HT-29 (cell line): ENCODE data around the gene GPR162. TPM values are rescaled to one million over a fixed set of nuclear protein-coding genes. Genes with fewer than 3 reads are reported as not detected.
"Not testable (repeated sequence)": the region's sequence is repeated elsewhere in the genome, so short reads cannot be mapped to it uniquely, and the experiment has no call there.

Source experiments
- DNase-seq: peaks from one replicate; pipeline ENCODE4 v3.0.0-alpha.2; 2015; ENCODE audit warnings: low spot score
- total RNA-seq: library from RNA; depleted of rRNA; stranded (reverse); fragments of >200 nt; shearing (Covaris generic); gene quantifications from 2 replicates; pipeline ENCODE4 v1.2.3, GENCODE V29; 2014; rRNA removed

Gene GPR162
- total RNA-seq, 1 experiment from 2014 or later, result not detected

DNA sequence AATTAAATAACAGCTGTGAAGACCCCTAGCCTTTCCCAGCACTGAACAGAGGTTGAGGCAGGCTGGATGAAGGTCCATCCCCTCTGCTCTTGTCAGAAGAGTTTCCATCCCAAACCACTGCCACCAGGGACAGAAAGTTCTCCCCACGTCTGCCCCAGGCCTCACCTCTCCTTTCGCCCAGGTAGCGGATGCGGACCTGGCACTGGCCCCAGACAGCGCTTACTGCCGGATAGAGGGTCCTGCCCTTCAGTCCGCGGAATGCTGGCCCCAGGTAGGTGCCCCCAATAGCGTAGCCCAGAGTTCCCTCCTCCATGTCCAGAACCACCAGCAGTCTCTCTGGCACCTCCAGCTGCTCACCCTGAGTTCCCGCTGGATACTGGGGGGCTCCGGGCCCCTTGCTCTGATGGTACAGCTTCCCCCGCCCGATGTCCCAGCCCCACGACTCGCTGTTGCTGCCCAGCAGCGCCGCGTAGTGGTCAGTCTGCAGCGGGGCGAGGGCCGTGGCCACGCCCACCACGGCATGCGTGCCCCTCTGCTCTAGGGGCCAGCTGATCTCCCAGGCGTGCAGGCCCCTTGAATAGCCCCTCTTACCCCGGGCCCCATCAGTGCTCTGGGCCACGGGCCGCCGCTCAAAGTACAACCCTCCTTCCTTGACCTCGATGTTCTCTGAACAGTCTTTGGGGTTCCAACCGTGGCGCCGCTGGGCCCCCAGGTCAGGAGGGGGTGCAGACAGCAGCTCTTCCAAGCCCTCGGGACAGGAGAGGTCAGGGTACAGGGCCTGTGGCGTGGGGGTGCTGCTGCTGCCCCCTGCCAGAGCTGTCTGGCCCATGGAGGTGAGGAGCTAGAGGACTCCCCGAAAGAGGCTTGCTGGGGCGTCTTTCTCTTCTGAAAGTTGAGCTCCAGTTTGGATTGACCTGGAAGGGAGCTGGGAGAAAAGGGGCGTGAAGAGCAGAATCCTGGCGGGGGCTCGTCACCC is 50.7 kb downstream of the GPR162 start:
- peak; percentile 88 for DNase-seq

DNA sequence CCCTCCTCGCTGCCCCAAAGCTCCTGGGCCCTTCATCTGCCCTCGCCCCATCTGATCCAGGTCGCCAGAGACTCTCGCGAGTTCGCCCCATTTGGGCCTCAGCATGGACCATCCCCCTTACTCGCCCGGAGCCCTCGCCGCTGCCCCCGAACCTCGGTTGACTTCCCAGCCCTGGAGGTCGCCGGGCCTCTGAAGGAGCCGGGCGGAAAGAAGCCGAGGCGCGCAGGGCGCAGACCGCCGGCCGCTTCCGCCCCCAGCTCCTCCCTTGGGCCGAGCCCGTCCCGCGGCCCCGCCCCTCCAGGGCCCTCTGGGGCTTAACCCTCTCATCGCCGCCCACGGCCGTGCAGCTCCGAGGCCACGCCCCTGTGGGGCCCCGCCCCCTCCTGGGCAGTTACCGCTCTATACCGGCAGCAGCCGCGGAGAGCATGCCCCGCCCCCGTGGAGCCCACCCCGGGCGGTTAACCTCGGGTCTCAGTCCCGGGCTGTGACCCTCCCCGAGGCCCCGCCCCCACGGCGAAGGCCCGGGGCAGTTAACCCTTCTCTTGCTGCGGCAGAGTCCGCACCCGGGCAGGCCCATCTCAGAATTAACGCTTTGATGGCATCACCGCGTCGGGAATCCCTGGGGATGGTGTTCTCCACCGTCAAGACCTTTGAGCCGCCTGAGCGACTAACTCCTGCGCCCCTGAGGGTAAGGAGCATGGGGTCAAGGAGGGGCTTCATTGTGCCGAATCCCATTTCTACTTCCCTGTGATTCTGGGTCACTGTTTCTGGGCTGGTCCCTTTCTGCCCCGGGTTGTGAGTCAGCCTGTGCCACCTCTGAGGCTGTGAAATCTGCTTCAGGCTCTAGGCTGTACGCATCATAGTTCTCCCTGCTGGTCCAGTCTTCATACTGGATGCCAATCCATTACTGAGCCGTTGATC is 51.7 kb downstream of the GPR162 start, which contains the start of gene SPSB2:
SPSB2 (minus strand) TSS at position 210 of the 921 bp plus-strand sequence. CDS start 402 bp downstream, outside the sequence.
- DNase-seq, result peak; percentile 97

- DNase-seq, result not testable (repeated sequence)
Measured at GRCh38 chr12:6874015-6874368, 52.4 kb downstream of the GPR162 start.

Other genes with a start within 250 kb of the GPR162 start
- 253 and 269 TPM in 2 replicates for gene CHD4, start 214.4 kb upstream of the GPR162 start, total RNA-seq
- gene LPAR5, start 185.9 kb upstream of the GPR162 start, total RNA-seq, result 0.03 TPM in 1 of 2 replicates, not detected in the other
- gene ACRBP, start 174.4 kb upstream of the GPR162 start, total RNA-seq, result 0.31 TPM in 1 of 2 replicates, not detected in the other
- gene ING4, start 158.7 kb upstream of the GPR162 start, total RNA-seq, result 25.1 and 27.4 TPM in 2 replicates
- 23.9 and 42.5 TPM in 2 replicates for gene ZNF384, start 132.4 kb upstream of the GPR162 start, total RNA-seq
- gene PIANP, start 121.0 kb upstream of the GPR162 start, total RNA-seq, result not detected in 2 replicates
- 103 and 108 TPM in 2 replicates for gene COPS7A, start 97.8 kb upstream of the GPR162 start, total RNA-seq
- gene MLF2, start 68.7 kb upstream of the GPR162 start, total RNA-seq, result 383 and 384 TPM in 2 replicates
- 87.6 and 105 TPM in 2 replicates for gene PTMS, start 55.5 kb upstream of the GPR162 start, total RNA-seq
- 0.05 and 0.56 TPM in 2 replicates for gene LAG3, start 49.3 kb upstream of the GPR162 start, total RNA-seq
- gene CD4, start 32.3 kb upstream of the GPR162 start, total RNA-seq, result 0.25 and 0.47 TPM in 2 replicates
- 2.2 and 2.7 TPM in 2 replicates for gene P3H3, start 6.6 kb downstream of the GPR162 start, total RNA-seq
- 0.97 TPM in 1 of 2 replicates, not detected in the other for gene GNB3, start 19.1 kb downstream of the GPR162 start, total RNA-seq
- gene CDCA3, start 29.5 kb downstream of the GPR162 start, total RNA-seq, result 95.5 and 126 TPM in 2 replicates
- gene USP5, start 30.3 kb downstream of the GPR162 start, total RNA-seq, result 122 and 136 TPM in 2 replicates
- gene TPI1, start 45.7 kb downstream of the GPR162 start, total RNA-seq, result 1,358 and 1,438 TPM in 2 replicates
- gene SPSB2, start 51.5 kb downstream of the GPR162 start, total RNA-seq, result 20.2 and 21.0 TPM in 2 replicates
- 0.61 and 4.6 TPM in 2 replicates for gene LRRC23, start 83.0 kb downstream of the GPR162 start, total RNA-seq
- 7.7 and 9.1 TPM in 2 replicates for gene ENO2, start 92.8 kb downstream of the GPR162 start, total RNA-seq
- 22.0 and 36.9 TPM in 2 replicates for gene ATN1, start 106.1 kb downstream of the GPR162 start, total RNA-seq
- gene RNU7-1, start 122.0 kb downstream of the GPR162 start, total RNA-seq, result not detected in 2 replicates
- gene C12orf57, start 122.2 kb downstream of the GPR162 start, total RNA-seq, result 102 and 112 TPM in 2 replicates
- 29.2 and 35.2 TPM in 2 replicates for gene PTPN6, start 129.5 kb downstream of the GPR162 start, total RNA-seq
- 417 and 420 TPM in 2 replicates for gene PHB2, start 148.8 kb downstream of the GPR162 start, total RNA-seq
- 59.5 and 64.0 TPM in 2 replicates for gene EMG1, start 149.1 kb downstream of the GPR162 start, total RNA-seq
- 35.9 and 37.3 TPM in 2 replicates for gene LPCAT3, start 196.7 kb downstream of the GPR162 start, total RNA-seq
- 0.56 and 1.1 TPM in 2 replicates for gene C1S, start 238.9 kb downstream of the GPR162 start, total RNA-seq